Right renal cortex interstitium (tissue), 3 donors: ENCODE results near the gene CEP57L1. TPM values are rescaled to one million over a fixed set of nuclear protein-coding genes. Genes with fewer than 3 reads are reported as not detected.

ENCODE experiments used
- polyA plus RNA-seq, 3 donors: library from polyadenylated mRNA; unstranded; fragments of 120-200 nt; gene quantifications; one replicate each; pipeline ENCODE4 v1.2.1, GENCODE V29; 2013; ENCODE audit not compliant: insufficient read length in 3 of 3

CEP57L1 gene
- polyA plus RNA-seq, 3 donors = 22.5 to 23.9 (median 22.9) TPM

Other genes with a start within 250 kb of the CEP57L1 start
- gene ARMC2, start 247.1 kb upstream of the CEP57L1 start, polyA plus RNA-seq = 10 to 100 TPM in 2 of 3 donors, 1 to 10 TPM in 1; 8.4 to 13.6 (median 10.9) TPM
- gene SESN1, start 661 bp upstream of the CEP57L1 start, polyA plus RNA-seq = 10 to 100 TPM; 22.9 to 26.5 (median 26.2) TPM